Measurements from ENCODE around the gene SIGLEC6. TPM values are rescaled to one million over a fixed set of nuclear protein-coding genes. Genes with fewer than 3 reads are reported as not detected.

SIGLEC6 gene
- total RNA-seq, 1 experiment from 2014 or later: not detected

- DNase-seq (ENCODE audit: low read depth, low spot score) (no peak), ATAC-seq (no peak)
- Histone ChIP-seq H3K4me1 (ENCODE audit: control insufficient read depth, insufficient read depth, low read length) (no peaks in the 10 kb centered on the region), H3K9me3 (ENCODE audit: control insufficient read depth, insufficient read depth, low read depth, low read length) (no peaks in the 10 kb centered on the region), H3K27me3 (ENCODE audit: control insufficient read depth, insufficient read depth, low read length) (peaks cover 10% of the 10 kb centered on the region), H3K4me3 (ENCODE audit: low read depth in 2 of 2, low read length in 2 of 2) (no peak overlapping the region), H3K27ac (ENCODE audit: low read length) (no peak overlapping the region), H3K36me3 (ENCODE audit: control insufficient read depth, insufficient read depth, low read length) (no peaks in the 10 kb centered on the region)
- intact Hi-C loops (cut with micrococcal nuclease; ENCODE audit: unreplicated experiment): no loop called here
- POLR2A ChIA-PET: no interaction called here
- no TSS peak for BruUV-seq (replicated peaks)
- in situ Hi-C loops (cut with HindIII; ENCODE audit: low pct_unique_long_range_greater_than_20kb, low sequenced_read_pairs): no loop called here
- CTCF ChIA-PET: no interaction called here
- TF ChIP-seq POLR2AphosphoS5 (IDR thresholded peaks at IDR 0.05; ENCODE audit: low read depth, low read length) (no peak), CTCF (IDR thresholded peaks at IDR 0.05) (no peak), REST (IDR thresholded peaks at IDR 0.05; ENCODE audit: insufficient read depth in 1 of 2, low read depth in 2 of 2, low read length in 1 of 2) (no peak), TCF7L2 (IDR thresholded peaks at IDR 0.05; ENCODE audit: low read depth, low read length) (no peak), SIN3A (IDR thresholded peaks at IDR 0.05; ENCODE audit: borderline replicate concordance, insufficient read depth, low read depth, low read length) (no peak)
Observed at GRCh38 chr19:51530616-51531015, 854 bp downstream of the SIGLEC6 start.

GRCh38 chr19:51529301-51529700 is 2.2 kb downstream of the SIGLEC6 start:
- Histone ChIP-seq H3K4me3 (ENCODE audit: low read depth in 2 of 2, low read length in 2 of 2) (no peak overlapping the region), H3K4me1 (ENCODE audit: control insufficient read depth, insufficient read depth, low read length) (no peaks in the 10 kb centered on the region), H3K27me3 (ENCODE audit: control insufficient read depth, insufficient read depth, low read length) (peaks cover 10% of the 10 kb centered on the region), H3K9me3 (ENCODE audit: control insufficient read depth, insufficient read depth, low read depth, low read length) (no peaks in the 10 kb centered on the region), H3K36me3 (ENCODE audit: control insufficient read depth, insufficient read depth, low read length) (no peaks in the 10 kb centered on the region), H3K27ac (ENCODE audit: low read length) (no peak overlapping the region)
- CTCF ChIA-PET: no interaction called here
- ATAC-seq (no peak), DNase-seq (ENCODE audit: low read depth, low spot score) (no peak)
- POLR2A ChIA-PET: no interaction called here
- no peak for TF ChIP-seq TCF7L2 (IDR thresholded peaks at IDR 0.05; ENCODE audit: low read depth, low read length)
- no peak for TF ChIP-seq SIN3A (IDR thresholded peaks at IDR 0.05; ENCODE audit: borderline replicate concordance, insufficient read depth, low read depth, low read length)
- TF ChIP-seq CTCF (IDR thresholded peaks at IDR 0.05): no peak
- TF ChIP-seq REST (IDR thresholded peaks at IDR 0.05; ENCODE audit: insufficient read depth in 1 of 2, low read depth in 2 of 2, low read length in 1 of 2): no peak
- no peak for TF ChIP-seq POLR2AphosphoS5 (IDR thresholded peaks at IDR 0.05; ENCODE audit: low read depth, low read length)
- BruUV-seq (replicated peaks): no TSS peak
- intact Hi-C loops (cut with micrococcal nuclease; ENCODE audit: unreplicated experiment): no loop called here
- in situ Hi-C loops (cut with HindIII; ENCODE audit: low pct_unique_long_range_greater_than_20kb, low sequenced_read_pairs): no loop called here

Data from Panc1 (cell line).